Central memory CD8-positive, alpha-beta T cell (primary cell): ENCODE data around the gene SMYD3.

Experiments
- ATAC-seq: fragments of 150-1000 bp; cut with Tn5 transposase; replicated peaks from 2 replicates; pipeline ENCODE4 v1.10.0; 2022; ENCODE audit warnings: mild to moderate bottlenecking, moderate FRiP score, moderate number of reproducible peaks; ENCODE audit not compliant: poor library complexity, severe bottlenecking; ENCODE audit errors: extremely low read depth
- DNase-seq, 2 donors: peaks; one replicate each; pipeline ENCODE4 v3.0.0; 2021; ENCODE audit warnings: low spot score in 2 of 2
- H3K27ac Mint-ChIP-seq: one replicate; pipeline ENCODE4 v1.8.0; 2022; ENCODE audit warnings: low read depth, mild to moderate bottlenecking, moderate library complexity, mixed read lengths
- H3K27me3 Mint-ChIP-seq: one replicate; pipeline ENCODE4 v1.8.0; 2022; ENCODE audit warnings: mixed read lengths
- H3K36me3 Mint-ChIP-seq: one replicate; pipeline ENCODE4 v1.8.0; 2022; ENCODE audit warnings: mild to moderate bottlenecking, moderate library complexity, mixed read lengths; ENCODE audit not compliant: insufficient read depth
- H3K4me1 Mint-ChIP-seq: one replicate; pipeline ENCODE4 v1.8.0; 2022; ENCODE audit warnings: mixed read lengths
- H3K4me3 Mint-ChIP-seq: one replicate; pipeline ENCODE4 v1.8.0; 2022; ENCODE audit warnings: mild to moderate bottlenecking, moderate library complexity, mixed read lengths
- H3K9me3 Mint-ChIP-seq: one replicate; pipeline ENCODE4 v1.8.0; 2022; ENCODE audit warnings: mixed read lengths

Gene SMYD3

DNA sequence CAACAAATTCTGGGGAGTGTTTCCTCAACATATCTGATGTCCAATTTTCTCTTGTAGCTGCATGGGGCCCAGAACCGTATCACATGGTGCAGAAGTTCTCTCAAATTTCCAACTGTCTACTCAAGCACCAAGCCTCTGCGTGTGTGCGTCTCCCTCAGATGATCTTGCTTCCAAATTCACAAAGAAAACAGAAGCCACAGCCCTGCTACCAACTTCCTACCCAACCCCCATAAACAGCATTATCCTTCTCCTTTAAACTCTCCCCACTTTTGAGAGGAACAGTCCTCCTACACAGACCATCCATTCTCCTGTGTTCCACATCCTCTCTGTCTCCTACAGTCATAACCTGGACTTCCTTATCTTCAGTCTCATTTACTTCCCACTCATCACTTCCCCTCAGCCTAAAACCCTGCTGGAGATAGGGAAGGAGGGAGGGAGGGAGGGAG, 354.1 kb downstream of the SMYD3 start:
- H3K4me3 Mint-ChIP-seq: no peak overlapping the region
- no peaks in the 10 kb centered on the region for H3K4me1 Mint-ChIP-seq
- no peaks in the 10 kb centered on the region for H3K27me3 Mint-ChIP-seq
- no peak for ATAC-seq
- H3K36me3 Mint-ChIP-seq: no peaks in the 10 kb centered on the region
- DNase-seq: no peak
- no peaks in the 10 kb centered on the region for H3K9me3 Mint-ChIP-seq
- H3K27ac Mint-ChIP-seq: no peak overlapping the region

DNA sequence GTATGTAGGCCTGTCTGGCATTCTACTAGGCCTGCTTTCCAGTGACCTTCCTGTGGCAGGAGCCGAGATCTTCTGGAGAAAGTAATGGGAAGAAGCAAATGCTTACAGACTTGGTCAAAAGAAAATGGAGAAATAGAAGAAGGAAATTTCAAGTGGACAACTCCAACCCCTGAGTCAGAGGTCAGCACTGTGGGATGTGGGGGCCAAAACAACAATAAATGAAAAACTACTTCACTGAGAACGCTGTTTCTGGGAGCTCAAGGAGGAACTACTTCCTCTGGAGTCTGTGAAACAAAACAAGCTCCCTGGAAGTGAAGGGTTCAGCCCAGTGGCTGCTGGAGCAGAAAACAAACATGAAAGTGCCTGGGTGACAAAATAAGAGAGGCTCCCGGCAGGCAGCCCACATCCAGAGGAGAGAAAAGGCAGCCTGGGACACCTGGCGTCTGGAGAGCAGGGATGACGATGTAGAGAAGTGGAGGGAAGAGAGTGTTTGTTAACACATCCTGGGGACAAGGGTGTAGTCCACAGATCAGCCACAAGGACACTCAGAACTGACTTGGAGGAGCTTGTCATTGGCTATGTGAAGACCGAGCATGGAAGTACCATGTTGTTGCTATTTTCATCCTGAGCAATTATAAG, 355.2 kb downstream of the SMYD3 start:
- Mint-ChIP-seq H3K27me3 (no peaks in the 10 kb centered on the region), H3K27ac (no peak overlapping the region), H3K36me3 (no peaks in the 10 kb centered on the region), H3K4me3 (no peak overlapping the region), H3K9me3 (no peaks in the 10 kb centered on the region), H3K4me1 (no peaks in the 10 kb centered on the region)
- DNase-seq (no peak), ATAC-seq (no peak)

DNA sequence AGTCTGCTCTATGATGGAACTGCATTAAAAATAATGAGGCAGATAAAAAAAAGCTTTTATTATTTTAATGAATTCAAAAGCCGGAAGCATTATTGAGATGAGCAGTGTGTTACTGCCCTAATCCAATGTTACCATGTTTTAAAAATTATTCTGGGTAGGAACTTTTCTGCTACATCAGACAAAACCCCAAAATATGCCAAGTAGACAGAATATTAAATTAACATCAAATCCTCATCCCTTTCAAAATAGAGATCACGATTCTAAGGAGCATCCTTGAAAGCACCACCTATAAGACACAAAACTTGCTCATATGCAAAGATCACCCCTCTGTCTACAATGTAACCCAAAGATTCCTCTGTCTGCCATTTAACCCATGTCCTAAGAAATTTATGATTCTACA, 357.5 kb downstream of the SMYD3 start:
- Mint-ChIP-seq H3K36me3 (no peaks in the 10 kb centered on the region), H3K27ac (no peak overlapping the region), H3K27me3 (no peaks in the 10 kb centered on the region), H3K4me3 (no peak overlapping the region), H3K4me1 (no peaks in the 10 kb centered on the region), H3K9me3 (no peaks in the 10 kb centered on the region)
- ATAC-seq: no peak
- no peak for DNase-seq

DNA sequence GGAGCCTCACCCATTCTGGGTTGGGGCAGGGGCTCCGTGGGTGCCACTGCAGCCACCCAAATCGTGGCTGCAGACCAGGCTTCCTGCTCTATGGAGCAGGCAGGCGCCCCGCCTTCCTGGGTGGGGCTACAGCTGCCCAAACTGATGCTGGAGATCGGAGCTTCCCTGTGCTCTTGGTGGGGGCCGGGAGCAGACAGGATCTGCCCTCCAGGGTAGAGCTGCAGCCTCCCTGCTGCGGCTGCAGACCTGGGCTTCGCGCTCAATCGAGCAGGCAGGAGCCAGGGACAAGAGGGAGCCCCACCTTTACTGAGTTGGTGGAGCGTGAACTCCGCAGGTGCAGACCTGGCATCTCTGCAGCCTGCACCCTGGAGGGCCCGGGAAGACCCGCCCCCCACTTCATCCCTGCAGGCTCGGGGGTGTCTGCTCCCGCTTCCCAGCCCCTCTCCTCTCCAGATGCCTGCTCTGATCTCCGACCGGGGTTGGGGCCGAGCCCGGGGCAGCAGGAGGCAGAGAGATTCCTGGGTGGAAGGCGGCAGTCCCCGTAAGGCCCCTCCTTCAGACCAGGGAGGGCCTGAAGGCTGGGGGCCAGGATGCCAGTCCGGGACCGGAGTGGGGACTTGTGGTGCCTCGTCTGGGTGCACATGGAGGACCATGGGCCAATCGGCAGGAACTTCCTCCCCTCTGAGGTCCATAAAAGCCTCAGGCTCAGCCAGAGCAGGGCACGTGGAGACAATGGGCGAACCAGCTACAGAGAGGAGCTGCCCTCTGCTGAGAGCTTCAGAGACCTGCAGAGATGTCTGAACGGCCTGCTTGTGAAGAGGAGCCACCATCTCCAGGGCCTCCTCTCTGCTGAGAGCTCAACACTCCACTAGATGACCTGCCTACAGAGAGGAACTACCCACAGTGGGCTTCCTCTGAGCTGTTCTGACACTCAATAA, 359.3 kb downstream of the SMYD3 start:
- ATAC-seq: no peak
- H3K4me1 Mint-ChIP-seq: no peaks in the 10 kb centered on the region

GRCh38 chr1:246146804-246147523, 360.1 kb downstream of the SMYD3 start:
- H3K9me3 Mint-ChIP-seq: no peaks in the 10 kb centered on the region
- ATAC-seq: no peak
- no peak for DNase-seq
- no peaks in the 10 kb centered on the region for H3K36me3 Mint-ChIP-seq
- no peaks in the 10 kb centered on the region for H3K27me3 Mint-ChIP-seq
- H3K27ac Mint-ChIP-seq: no peak overlapping the region
- no peak overlapping the region for H3K4me3 Mint-ChIP-seq
- H3K4me1 Mint-ChIP-seq: no peaks in the 10 kb centered on the region

More for the DNA sequence above, 359.3 kb downstream of the SMYD3 start:
- Mint-ChIP-seq H3K9me3 (no peaks in the 10 kb centered on the region), H3K4me3 (no peak overlapping the region), H3K36me3 (no peaks in the 10 kb centered on the region), H3K27me3 (no peaks in the 10 kb centered on the region), H3K27ac (no peak overlapping the region)
- no peak for DNase-seq

- no peaks in the 10 kb centered on the region for H3K4me1 Mint-ChIP-seq
- H3K9me3 Mint-ChIP-seq: no peaks in the 10 kb centered on the region
- no peaks in the 10 kb centered on the region for H3K27me3 Mint-ChIP-seq
- H3K36me3 Mint-ChIP-seq: no peaks in the 10 kb centered on the region
- DNase-seq (no peak), ATAC-seq (no peak)
- H3K27ac Mint-ChIP-seq: no peak overlapping the region
- no peak overlapping the region for H3K4me3 Mint-ChIP-seq
Measured at GRCh38 chr1:246145900-246146299, 361.2 kb downstream of the SMYD3 start.

DNA sequence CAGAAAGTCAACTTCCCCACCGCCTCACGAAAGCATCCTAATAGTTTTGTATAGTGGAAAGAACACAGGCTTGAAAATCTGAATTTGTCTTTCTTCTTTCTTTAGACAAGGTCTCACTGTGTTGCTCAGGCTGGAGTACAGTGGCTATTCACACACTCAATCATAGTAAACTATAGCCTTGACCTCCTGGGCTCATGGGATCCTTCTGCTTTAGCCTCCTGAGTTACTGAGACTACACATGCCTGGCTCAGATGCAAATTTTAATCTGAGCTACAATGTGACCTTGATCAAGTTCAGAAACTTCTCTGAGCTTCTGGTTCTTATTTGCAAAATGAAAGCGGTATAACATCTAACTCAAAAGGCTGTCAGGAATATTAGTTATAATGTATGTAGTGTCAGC, 362.1 kb downstream of the SMYD3 start:
- ATAC-seq (no peak), DNase-seq (no peak)
- Mint-ChIP-seq H3K4me1 (no peaks in the 10 kb centered on the region), H3K27me3 (no peaks in the 10 kb centered on the region), H3K4me3 (no peak overlapping the region), H3K27ac (no peak overlapping the region), H3K9me3 (no peaks in the 10 kb centered on the region), H3K36me3 (no peaks in the 10 kb centered on the region)

DNA sequence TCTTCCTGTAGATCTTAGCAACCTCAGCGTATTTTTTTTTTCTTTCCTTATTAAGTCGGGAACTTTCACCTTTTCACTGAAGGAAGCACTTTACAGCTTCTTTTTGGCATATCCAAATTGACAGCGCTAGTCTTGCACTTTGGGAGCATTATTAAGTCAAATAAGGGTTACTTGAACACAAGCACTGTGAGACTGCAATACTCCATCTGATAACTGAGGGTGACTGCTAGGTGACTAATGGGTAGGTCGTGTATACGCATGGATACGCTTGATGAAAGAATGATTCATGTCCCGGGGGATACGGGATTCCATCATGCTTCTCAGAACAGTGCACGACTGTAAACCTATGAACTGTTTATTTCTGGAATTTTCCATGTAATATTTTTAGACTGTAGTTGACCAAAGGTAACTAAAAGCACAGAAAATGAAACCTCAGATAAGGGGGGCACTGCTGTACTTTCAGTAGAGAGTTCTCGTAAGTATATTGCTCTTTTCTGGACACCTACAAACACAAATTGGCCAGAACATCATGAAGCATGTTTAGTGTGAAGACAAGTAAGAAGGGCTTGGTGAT, 364.7 kb downstream of the SMYD3 start:
- H3K4me3 Mint-ChIP-seq: no peak overlapping the region
- DNase-seq: no peak
- no peaks in the 10 kb centered on the region for H3K4me1 Mint-ChIP-seq
- no peaks in the 10 kb centered on the region for H3K27me3 Mint-ChIP-seq
- H3K9me3 Mint-ChIP-seq: no peaks in the 10 kb centered on the region
- no peak for ATAC-seq
- H3K36me3 Mint-ChIP-seq: no peaks in the 10 kb centered on the region
- no peak overlapping the region for H3K27ac Mint-ChIP-seq

GRCh38 chr1:246141306-246141705, 365.8 kb downstream of the SMYD3 start:
- Mint-ChIP-seq H3K36me3 (no peaks in the 10 kb centered on the region), H3K4me3 (no peak overlapping the region), H3K27me3 (no peaks in the 10 kb centered on the region), H3K9me3 (no peaks in the 10 kb centered on the region), H3K27ac (no peak overlapping the region), H3K4me1 (no peaks in the 10 kb centered on the region)
- no peak for ATAC-seq
- DNase-seq: no peak

- Mint-ChIP-seq H3K27ac (no peak overlapping the region), H3K9me3 (no peaks in the 10 kb centered on the region), H3K27me3 (no peaks in the 10 kb centered on the region), H3K4me1 (no peaks in the 10 kb centered on the region), H3K4me3 (no peak overlapping the region), H3K36me3 (no peaks in the 10 kb centered on the region)
- no peak for ATAC-seq
- DNase-seq: no peak
Measured at GRCh38 chr1:246139745-246140182, 367.3 kb downstream of the SMYD3 start.

- H3K36me3 Mint-ChIP-seq: no peaks in the 10 kb centered on the region
- DNase-seq: no peak
- H3K9me3 Mint-ChIP-seq: no peaks in the 10 kb centered on the region
- ATAC-seq: no peak
- no peaks in the 10 kb centered on the region for H3K27me3 Mint-ChIP-seq
- no peak overlapping the region for H3K4me3 Mint-ChIP-seq
- H3K4me1 Mint-ChIP-seq: no peaks in the 10 kb centered on the region
- H3K27ac Mint-ChIP-seq: no peak overlapping the region
Measured at GRCh38 chr1:246138781-246139180, 368.3 kb downstream of the SMYD3 start.

DNA sequence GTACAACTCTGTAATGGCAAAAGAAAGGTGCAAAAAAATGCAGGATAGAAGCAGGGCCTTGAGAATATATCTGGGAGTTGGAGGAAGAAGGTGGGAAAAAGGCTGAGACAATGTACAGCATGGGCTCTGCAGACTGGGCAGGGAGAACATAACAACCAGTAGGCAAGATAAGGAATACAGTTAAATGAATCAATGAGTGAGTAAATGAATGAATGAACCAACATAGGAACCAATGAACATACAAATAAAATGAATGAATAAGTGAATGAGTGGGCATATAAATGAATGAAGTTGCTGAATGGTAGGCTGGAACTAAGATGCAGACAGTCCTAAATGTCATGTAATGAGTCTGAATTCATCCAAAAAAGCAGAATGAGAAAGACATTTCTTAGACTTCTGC, 370.6 kb downstream of the SMYD3 start:
- H3K27ac Mint-ChIP-seq: no peak overlapping the region
- no peaks in the 10 kb centered on the region for H3K27me3 Mint-ChIP-seq
- no peak for ATAC-seq
- H3K4me3 Mint-ChIP-seq: no peak overlapping the region
- H3K36me3 Mint-ChIP-seq: no peaks in the 10 kb centered on the region
- DNase-seq: no peak
- no peaks in the 10 kb centered on the region for H3K4me1 Mint-ChIP-seq
- no peaks in the 10 kb centered on the region for H3K9me3 Mint-ChIP-seq
